Head of caudate nucleus (tissue), 42 donors: ENCODE measurements around the gene SYT10.
"Not testable (repeated sequence)": the region's sequence is repeated elsewhere in the genome, so short reads cannot be mapped to it uniquely, and the experiment has no call there.

Experiments
- DNase-seq, 42 donors: peaks; one replicate each; pipeline versions ENCODE4 v3.0.0 to v3.0.0-alpha.2; 2020 to 2021; ENCODE audit warnings: mixed read lengths in 7 of 42
- intact Hi-C: fragments of 100-400 bp; cut with DNase I; formaldehyde crosslinking; loops from one replicate; pipeline ENCODE4 v1.15.0; 2022

Gene SYT10

DNA sequence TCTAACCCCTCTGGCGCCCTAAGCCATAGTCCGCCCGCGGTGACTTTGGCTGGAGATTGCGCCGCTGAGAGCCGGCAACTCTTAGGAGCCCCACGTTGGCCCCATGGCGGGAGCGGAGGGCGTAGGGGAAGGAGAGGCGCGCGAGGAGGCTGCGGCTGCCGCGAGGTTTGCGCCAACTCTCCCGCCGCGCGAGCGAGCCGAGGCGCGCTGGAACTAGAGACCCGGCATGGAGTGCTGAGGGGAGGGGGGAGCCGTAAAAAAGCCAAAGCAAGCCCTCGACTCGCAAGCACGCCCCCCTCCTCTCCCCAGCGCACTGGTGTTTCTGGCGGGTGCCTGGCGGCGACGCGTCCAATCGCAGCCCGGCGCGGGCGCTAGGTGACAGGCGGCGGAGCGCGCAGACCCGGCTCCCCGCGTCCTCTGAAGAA lies at the start of gene SYT10:
Gene SYT10 (minus strand): TSS at position 233 of the 425 bp plus-strand sequence. CDS start 297 bp downstream, outside the sequence.
- peak; percentile 14 to 75 (median 52) for DNase-seq
- intact Hi-C loops, result no loop called here

DNA sequence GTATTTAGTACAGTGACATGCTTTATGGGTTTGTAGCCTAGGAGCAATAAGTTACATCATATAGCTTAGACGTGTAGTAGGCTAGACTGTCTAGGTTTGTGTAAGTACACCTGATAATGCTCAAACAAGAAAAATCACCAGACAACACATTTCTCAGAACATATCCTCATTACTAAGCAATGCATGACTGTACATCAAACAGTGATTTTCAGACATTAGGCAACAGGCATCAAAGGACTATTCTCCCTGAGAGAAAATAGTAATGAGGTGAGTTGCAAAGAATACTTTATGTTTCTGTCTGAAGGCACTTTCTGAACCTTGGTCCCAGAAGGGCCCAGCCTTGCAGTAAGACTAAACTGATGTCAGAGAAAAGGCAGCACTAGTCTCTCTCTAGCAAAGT lies 48.4 kb upstream of the SYT10 start:
- no peak for DNase-seq
- intact Hi-C loops, result no loop called here

DNA sequence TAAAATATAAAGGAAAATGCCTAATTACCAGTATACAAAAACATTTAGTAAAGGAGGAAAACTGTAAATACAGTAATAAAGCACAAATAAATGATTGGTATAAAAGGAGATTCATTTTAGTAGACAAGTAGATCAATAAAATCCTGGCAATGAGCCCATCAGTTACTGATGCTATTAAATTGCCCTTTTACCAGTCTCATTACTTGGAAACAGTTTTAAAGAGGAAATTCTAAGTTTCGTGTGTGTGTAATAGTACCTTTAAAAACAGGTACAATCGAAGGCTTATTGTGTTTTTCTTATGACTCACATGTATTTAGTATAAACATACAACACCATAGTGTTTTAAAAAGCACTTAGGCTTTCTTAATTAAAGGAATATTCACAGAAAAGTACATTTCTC lies 46.4 kb upstream of the SYT10 start:
- no peak for DNase-seq
- intact Hi-C loops, result no loop called here

- intact Hi-C loops, result no loop called here
- DNase-seq, result no peak
Observed at GRCh38 chr12:33484161-33484560, 44.5 kb upstream of the SYT10 start.

- no peak for DNase-seq
Observed at GRCh38 chr12:33480366-33480765, 40.7 kb upstream of the SYT10 start.

GRCh38 chr12:33476058-33476457 lies 36.4 kb upstream of the SYT10 start:
- no peak for DNase-seq
- intact Hi-C loops, result no loop called here

More at GRCh38 chr12:33480366-33480765, 40.7 kb upstream of the SYT10 start:
- intact Hi-C loops, result no loop called here

- intact Hi-C loops, result no loop called here
- DNase-seq, result no peak
Observed at GRCh38 chr12:33472299-33472698, 32.7 kb upstream of the SYT10 start.

GRCh38 chr12:33455096-33455495 lies 15.5 kb upstream of the SYT10 start:
- DNase-seq, result no peak
- intact Hi-C loops, result no loop called here

DNA sequence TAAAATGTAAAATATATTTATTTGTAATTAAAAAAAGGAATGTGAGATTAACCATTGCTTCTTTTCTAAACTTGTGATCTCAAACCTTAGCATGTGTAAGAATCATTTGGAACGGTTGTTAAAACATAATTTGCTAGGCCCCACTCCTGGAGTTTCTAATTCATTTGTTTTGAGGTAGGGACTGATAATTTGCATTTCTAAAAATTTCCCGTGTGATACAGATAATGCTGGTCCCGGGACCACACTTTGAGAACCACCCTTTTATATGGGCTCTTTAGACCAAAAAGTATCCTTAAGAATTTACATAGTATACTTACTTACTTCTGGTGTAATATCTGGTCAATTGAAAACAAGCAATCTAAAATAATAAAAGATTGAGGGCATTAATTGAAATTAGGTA lies 10.9 kb upstream of the SYT10 start:
- DNase-seq, result no peak
- intact Hi-C loops, result no loop called here

DNA sequence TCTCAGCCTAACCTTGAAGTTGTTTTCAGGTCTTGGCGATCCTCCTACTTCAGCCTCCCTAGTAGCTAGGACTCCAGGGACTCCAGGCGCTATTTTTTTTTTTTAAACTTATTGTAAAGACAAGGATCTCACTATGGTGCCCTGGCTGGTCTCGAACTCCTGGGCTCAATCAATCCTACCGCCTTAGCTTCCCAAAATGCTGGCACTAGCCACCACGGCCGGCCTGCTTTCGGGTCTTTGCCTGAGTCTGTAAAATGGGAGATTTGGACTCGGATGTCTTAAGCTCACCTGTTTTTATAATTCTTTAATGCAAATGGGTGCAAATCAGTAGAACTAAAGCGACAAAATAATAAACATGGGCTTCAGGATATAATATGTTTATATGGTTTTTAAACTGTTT lies 858 bp upstream of the SYT10 start:
- peak in 1 of 42 donors; percentile 31 for DNase-seq
- intact Hi-C loops, result no loop called here

- intact Hi-C loops, result no loop called here
- peak in 41 of 42 donors; percentile 26 to 88 (median 68) for DNase-seq
Observed at GRCh38 chr12:33438851-33439586, 600 bp downstream of the SYT10 start.

GRCh38 chr12:33438025-33438772 lies 1.4 kb downstream of the SYT10 start:
- intact Hi-C loops, result no loop called here
- peak in 20 of 42 donors; percentile 1 to 44 (median 16) for DNase-seq

DNA sequence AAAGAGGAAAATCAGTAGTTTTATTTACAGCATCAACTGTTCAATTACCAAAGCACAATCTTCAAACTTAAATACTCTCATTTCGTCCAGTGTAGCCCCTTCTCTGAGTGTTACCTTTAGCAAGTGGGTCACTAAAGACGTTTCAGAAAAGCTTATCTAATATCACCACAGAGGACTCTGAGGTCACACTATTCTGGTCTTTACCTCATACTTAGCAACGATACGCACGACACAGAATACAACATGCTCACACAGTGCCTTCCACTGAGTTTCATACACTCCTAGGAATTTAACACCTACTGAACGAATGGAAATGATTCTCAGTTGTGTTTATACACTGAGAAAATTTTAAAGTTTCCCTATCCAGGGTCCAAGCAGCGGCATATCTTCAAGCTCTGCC lies 2.0 kb downstream of the SYT10 start:
- intact Hi-C loops, result no loop called here
- no peak for DNase-seq

GRCh38 chr12:33432992-33433391 lies 6.6 kb downstream of the SYT10 start:
- intact Hi-C loops, result no loop called here
- no peak for DNase-seq

- intact Hi-C loops, result no loop called here
- no peak for DNase-seq
Observed at GRCh38 chr12:33431648-33432047, 8.0 kb downstream of the SYT10 start.

DNA sequence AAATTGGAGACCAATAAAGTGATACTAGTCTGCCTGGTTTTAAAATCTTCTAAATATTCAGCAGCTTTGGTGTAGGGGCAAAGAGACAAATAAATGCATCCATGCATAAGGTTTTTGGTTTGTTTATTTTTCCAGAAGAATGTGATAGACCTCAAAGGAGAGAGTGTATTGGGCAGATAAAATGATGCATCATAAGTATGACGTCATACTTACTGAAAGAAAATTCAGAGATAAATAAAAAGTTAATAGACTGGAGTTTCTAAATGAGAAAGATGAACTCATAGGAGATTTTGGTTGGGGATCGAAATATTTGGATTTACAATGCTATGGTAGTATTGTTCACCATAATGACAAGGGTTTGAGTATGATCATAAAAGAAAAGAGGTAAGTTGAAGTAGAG lies 10.2 kb downstream of the SYT10 start:
- intact Hi-C loops, result no loop called here
- no peak for DNase-seq

DNA sequence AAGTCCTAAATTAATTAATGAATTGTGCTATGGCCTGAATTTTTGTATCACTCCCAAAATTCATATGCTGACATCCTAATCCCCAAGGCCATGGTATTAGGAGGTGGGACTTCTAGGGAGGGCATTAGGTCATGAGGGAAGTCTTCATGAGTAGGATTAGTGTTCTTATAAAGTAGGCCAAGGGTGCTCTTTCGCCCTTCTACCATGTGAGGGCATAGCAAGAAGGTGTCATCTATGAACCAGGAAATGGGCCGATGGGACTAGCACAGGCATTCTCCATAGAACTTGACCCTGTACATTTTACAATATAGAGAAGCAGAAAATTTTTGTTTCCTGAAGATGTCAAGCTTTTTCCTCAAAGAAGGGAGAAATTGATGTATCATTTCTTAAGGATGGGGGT lies 12.5 kb downstream of the SYT10 start:
- intact Hi-C loops, result no loop called here
- no peak for DNase-seq

GRCh38 chr12:33423706-33424105 lies 15.9 kb downstream of the SYT10 start:
- intact Hi-C loops, result no loop called here
- no peak for DNase-seq

GRCh38 chr12:33412410-33412809 lies 27.2 kb downstream of the SYT10 start:
- intact Hi-C loops, result not testable (repeated sequence)

GRCh38 chr12:33383503-33383902 lies 56.1 kb downstream of the SYT10 start:
- DNase-seq, result no peak
- intact Hi-C loops, result no loop called here

More at GRCh38 chr12:33412410-33412809, 27.2 kb downstream of the SYT10 start:
- DNase-seq, result not testable (repeated sequence)

- intact Hi-C loops, result no loop called here
- DNase-seq, result no peak
Observed at GRCh38 chr12:33376153-33376552, 63.5 kb downstream of the SYT10 start.
